Umbilical cord (tissue), 2 donors: ENCODE measurements around the gene PLCG2. TPM values are rescaled to one million over a fixed set of nuclear protein-coding genes. Genes with fewer than 3 reads are reported as not detected.
"Not testable (repeated sequence)": the region's sequence is repeated elsewhere in the genome, so short reads cannot be mapped to it uniquely, and the experiment has no call there.

ENCODE experiments used
- DNase-seq: peaks from one replicate; pipeline ENCODE4 v3.0.0-alpha.2; 2015; ENCODE audit warnings: low spot score
- total RNA-seq: library from RNA; depleted of rRNA; stranded (reverse); fragments of >200 nt; gene quantifications from one replicate; pipeline ENCODE4 v1.2.3, GENCODE V29; 2014; ENCODE audit warnings: low replicate concordance; ENCODE audit not compliant: insufficient read depth

The PLCG2 gene
- total RNA-seq, 1 donor from 2014 or later = 29.9 TPM

DNA sequence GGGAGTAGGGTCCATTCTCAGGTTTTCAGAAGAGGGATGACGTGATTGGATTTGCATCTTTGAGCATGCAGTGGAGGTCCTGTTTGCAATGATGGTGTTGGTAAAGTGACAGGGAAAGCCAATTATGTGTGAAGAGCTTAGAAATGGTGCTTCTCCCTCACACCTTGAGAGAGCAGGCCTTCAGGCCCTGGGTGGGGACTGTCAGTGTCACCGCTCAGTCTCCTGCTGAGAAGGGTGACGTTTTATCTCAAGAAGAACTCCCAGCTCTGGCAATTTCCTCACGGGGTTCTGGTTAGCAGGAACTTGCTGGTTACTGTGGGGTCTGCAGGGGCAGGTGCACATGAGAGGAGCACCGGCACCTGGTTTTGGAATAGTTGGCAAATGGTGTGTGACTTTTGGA, 11.2 kb downstream of the PLCG2 start:
- no peak for DNase-seq

DNA sequence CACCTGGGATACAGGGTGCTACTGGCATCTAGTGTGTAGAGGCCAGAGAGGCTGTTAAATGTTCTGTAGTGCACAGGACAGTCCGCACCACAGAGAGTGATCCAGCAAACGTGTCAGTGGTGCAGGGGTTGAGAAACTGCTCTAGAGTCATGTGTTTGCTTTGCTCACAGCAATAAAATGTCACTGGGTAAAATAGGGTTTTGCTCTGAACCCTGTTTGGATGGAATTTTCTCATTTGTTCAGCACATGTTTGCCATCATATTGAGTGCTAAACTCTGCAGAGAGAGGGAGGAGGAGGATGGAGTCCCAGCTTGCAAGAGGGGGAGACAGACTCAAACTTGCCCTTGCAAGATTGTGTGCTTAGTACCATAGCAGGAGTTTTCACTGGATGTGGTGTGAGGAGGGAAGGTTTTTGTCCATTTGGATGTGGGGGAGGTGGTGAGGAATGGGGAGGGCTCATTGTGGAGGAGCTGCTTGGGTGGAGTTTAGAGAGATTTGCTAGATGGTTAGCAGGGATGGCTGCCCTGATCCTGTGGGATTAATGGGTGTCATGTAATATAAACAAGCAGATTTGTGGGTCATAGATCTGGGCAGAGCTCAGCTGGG, 11.8 kb downstream of the PLCG2 start:
- peak; percentile 23 for DNase-seq

DNA sequence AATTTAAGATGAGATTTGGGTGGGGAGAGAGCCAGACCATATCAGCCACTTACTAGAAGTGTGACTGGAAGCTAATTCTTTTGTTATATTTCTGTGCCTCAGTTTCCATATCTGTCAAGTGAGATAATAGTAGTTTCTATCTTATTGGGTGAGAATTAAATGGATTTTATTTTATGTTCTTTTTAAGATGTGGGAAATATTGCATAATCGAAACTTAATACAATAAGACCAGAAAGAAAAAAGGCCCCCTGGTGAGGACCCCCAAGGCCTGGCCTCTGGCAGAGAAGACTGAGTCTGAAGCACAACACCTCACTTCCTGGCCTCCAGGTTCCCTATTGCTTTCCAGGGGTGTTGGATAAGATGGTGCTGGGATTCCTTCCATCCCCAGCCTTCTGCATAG, 13.7 kb downstream of the PLCG2 start:
- no peak for DNase-seq

DNA sequence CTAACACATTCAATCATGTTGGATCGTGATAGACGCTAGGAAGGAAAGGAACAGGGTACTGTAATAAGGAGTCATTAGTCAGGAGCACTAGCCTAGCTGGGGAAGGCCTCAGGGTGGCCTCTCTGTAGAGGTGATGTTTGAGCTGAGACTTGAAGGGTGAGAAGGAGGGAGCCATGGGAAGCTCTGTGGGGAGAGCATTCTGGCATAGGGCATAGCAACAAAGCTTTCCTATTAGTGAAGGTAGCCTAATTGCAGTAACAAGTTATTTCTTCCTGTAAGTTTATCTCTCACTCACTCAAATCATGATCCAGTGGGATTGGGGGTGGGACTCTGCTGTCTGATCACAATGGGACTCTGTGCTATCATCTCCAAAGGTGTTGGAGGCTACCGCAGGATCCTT, 16.1 kb downstream of the PLCG2 start:
- DNase-seq = no peak

DNA sequence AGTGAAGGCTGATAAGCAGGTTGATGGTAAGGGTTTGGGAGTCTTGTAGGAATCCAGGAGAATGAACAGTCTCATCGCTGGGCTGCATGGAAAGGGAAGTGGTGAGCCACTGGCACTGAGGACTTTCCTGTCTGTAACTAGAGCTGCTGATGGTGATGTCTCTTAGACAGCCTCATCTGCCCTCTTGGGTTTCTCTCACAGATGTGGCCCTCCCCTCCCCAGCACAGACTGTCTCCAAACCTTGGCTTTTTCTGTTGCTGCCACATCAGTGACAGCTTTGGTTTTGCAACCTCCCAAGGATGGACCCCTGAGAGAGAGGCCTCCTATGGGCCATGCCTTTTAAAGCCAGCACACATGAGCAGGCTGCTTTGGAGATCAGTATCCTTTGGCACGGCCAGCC, 16.9 kb downstream of the PLCG2 start:
- no peak for DNase-seq

DNA sequence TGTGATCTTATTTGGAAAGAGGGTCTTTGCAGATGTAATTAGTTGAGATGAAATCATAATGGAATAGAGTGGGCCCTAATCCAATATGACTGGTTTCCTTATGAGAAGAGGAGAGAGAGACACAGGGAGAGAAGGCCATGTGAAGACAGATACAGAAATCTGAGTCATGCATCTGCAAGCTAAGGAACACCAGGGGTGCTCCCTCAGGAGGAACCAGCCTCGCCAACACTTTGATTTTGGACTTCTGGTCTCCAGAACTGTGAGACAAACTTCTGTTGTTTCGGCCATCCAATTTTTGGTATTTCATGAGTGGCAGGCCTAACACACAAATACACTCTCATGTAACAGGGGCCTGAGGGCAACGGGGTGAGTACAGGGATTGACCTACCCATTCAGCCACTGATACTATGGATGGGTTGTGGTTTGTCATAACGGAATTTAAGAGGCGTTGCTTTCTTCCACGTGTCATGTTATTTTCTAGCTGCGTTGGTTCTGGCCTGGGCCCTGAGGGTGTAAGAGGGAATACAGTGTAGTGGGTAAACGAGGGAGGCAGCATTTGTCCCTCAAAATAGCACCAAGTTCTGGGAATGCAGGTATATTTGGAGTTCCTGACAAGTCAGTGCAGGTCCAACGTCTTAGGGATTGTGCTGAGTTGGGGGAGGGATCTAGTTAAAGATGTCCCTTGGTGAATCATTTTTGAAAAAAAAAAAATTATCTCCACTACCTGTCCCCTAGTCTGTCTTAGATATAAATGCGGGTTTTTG, 17.7 kb downstream of the PLCG2 start:
- DNase-seq = no peak

DNA sequence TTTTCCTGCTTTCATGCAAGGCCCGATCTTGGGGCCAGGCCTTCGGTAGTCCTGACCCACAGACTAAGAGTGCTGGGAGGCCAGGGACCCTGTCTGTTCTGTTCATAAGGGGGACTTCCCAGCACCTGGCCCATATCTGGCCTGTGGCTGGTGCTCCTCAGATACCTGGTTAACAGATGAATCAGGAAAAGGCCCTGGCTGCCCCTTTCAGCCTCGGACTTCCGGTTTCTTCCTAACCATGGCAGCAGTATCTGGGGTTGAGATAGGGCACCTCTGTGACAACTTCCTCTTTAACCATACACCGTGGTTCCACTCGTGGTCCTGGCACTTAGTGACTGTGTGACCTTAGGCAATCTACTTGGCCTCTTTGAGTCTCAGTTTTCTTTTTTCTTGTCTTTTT, 18.4 kb downstream of the PLCG2 start:
- no peak for DNase-seq

DNA sequence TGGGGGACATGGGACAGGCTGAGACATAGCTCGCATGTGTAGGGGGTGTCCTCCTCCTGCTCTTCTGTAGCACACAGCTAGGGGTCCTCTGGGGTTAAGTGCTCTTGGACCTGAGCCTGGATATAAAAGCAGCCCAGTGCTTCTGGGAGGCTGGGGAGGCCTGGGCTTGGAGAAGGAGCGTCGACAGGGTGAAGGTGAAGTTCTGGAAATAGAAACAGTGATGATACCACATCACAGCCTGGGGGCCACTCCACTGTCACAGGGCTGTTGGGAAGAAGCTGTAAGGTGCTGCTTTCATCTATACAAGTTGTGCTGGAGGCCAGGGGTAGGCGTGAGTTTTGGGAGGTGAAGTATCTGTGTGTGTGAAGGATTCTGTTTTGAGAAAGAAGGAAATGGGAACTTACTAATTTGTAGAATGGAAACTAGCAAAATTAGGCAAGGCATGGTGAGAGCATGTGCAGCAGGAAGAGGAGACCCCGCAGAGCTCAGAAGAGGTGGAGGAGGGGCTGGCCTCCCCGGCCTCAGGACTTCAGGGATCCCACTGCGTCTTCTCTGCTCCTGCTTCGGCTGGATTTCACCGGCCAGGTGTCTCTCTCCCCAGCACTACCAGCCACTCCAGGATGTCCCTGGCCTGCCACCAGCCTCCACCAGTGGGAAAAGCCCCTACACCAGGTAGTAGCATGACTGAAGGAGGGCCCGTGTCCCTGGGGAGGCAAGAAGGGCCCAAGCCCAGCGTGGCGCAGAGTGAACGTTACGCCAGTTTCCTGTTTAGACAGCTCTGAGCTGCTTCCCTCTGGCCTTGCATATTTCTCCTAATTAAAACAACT, 19.4 kb downstream of the PLCG2 start:
- DNase-seq = no peak

DNA sequence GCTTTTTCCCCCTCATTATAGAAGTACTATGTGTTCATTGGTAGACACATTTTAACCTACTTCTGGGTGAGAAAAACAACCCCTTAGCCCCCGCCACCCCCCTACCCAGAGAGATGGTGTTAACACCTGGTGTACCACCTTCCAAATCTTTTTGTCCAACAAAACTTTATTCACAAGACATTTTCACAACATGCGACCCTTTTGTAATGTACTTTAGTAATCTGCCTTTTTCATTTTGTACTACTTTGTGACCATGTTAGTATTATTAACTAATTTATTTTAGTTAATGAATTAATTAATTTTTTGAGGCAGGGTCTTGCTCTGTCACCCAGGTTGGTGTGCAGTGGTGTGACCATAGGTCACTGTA, 20.0 kb downstream of the PLCG2 start:
- no peak for DNase-seq

DNA sequence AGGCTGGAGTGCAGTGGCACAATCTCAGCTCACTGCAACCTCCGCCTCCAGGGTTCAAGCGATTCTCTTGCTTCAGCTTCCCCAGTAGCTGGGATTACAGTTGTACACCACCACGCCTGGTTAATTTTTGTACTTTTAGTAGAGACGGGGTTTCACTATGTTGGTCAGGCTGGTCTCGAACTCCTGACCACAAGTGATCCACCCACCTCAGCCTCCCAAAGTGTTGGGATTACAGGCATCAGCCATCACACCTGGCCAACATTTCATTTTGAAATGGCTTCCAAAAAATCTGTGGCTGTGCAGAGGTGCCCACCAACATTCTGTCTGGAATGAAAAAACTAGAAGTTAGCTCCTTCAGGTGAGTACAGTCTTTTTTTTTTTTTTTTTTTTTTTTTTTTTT, 22.6 kb downstream of the PLCG2 start:
- not testable (repeated sequence) for DNase-seq

DNA sequence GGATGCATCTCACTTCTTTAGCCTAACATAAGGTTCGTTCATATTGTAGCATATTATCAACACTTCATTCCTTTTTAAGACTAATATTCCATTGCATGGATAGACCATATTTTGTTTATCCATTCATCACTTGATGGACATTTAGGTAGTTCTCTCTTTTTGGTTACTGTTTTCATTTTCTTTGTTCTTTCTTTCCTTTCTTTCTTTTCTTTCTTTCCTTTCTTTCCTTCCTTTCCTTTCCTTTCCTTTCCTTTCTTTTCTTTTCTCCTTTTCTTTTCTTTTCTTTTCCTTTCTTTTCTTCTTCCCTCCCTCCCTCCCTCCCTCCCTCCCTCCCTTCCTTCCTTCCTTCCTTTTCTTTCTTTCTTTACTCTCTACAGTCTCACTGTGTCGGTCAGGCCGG, 24.2 kb downstream of the PLCG2 start:
- DNase-seq = no peak

DNA sequence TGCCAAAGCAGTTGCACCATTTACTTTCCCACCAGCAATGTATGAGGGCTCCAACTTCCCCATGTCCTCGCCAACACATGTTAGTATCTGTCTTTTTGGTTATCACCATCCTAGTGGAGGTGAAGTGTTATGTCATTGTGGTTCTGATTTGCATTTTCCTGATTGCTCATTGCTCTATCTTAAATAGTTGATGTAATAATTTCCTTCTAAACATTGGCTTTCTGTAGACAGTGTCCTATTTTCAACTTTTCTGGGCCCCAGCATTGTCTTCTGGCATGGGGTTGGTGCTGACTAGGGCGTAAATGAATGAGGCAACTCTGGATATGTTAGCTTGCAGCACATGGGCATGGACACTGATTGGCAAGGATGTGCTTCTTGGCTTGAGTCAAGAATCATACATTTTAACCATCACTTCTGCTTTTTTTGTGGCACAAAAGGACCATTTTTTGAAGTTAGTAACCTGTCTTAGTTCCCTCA, 25.1 kb downstream of the PLCG2 start:
- DNase-seq = no peak

DNA sequence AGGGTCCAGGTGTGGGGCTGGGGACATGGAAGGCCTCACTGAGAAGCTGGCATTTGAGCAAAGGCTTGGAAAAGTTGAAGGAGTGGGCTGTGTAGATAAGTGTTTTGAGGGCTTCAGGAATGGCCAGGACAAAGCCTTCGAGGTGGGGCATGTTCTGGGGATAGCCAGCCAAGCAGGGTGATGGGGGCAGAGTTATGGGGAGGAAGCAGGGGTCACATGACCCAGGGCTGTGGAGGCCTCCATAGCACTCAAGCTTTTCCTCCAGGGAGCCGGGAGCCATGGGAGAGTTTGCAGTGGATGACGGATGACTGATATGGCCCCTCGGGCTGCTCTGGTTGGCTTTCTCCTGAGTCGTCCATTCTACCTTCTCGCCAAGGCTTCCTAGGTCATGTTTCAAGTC, 27.6 kb downstream of the PLCG2 start:
- DNase-seq = no peak

DNA sequence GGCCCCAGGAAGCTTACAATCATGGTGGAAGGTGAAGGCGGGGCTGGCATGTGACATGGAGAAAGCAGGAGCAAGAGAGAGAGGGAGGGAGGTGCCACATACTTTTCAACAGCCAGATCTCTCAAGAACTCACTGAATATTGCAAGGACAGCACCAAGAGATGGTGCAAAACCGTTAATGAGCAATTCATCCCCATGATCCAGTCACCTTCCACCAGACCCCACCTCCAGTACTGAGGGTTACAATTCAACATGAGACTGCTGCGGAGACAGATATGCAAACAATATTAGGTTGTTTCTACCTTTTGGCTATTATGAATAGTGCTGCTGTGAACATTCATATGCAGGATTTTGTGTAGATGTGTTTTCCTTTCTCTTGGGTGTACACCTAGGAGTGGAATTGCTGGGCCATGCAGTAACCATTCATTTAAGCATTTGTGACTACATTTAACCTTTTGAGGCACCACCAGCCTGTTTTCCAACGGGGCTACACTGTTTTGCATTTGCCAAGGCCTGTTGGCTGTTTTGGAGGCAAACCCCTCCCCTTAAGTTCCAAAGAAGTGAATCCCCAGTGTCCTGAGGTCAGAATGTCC, 28.8 kb downstream of the PLCG2 start:
- DNase-seq = no peak

DNA sequence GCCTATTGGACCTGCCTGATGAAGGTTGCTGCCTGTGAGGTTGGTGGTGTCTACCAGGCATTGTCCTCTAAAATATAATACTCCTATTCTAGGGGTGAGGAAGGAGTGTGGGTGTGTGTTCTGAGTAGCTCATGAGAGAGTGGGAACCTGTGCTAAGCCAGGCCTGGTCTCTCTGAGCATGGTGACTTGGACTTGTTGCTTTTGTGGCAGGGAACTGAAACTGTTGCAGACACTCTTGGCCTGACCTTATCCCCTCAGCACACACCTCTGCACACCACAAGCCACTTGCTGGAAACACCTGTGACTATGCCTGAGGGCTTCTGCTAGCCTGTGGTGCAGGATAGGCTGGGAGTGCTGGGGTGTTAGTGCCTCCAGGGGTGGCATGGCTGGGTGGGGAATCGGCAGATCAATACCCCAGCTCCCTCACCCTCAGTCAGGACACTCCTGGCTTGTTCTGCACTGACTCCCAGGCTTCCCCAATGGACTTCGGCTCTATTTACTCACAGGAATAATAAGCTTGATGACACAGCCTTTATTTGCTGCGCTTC, 29.9 kb downstream of the PLCG2 start:
- no peak for DNase-seq

DNA sequence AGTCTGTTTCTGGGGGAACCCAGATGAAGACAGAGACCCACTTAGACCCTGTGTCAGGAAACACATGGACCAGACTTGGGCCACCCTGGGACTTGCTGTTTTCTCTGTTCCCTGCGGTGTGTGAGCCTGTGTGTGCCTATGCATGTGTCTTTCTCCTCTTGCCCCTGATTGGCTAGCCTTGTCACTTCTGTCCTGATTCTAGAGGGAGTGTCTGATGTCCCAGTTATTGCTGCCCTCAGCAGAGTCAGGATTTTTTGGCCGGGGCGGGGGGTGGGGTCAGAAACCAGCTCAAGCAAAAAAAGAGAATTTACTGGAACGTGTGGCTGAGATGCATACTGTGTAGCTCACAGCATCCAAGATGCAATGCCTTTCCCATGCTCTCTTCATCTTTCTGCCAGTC, 30.5 kb downstream of the PLCG2 start:
- DNase-seq = no peak

DNA sequence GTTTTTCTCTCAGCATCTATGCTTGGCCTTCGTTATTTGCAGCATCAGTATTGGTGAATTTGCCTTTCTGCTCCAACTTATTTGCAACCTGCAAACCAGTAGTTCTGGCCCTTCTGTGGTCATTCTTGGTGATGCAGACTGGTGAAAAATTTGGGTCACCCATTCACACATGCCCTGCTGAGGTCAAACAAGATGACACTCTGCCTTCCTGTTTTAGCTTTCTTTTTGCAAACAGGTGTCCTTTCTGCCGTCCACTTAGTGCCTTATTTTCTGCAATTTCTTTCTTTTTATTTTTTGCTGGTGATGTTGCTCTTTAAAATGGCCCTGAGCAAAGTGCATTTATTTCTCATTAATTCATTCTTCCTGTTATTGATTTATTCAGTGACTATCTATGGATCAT, 31.3 kb downstream of the PLCG2 start:
- DNase-seq = no peak

DNA sequence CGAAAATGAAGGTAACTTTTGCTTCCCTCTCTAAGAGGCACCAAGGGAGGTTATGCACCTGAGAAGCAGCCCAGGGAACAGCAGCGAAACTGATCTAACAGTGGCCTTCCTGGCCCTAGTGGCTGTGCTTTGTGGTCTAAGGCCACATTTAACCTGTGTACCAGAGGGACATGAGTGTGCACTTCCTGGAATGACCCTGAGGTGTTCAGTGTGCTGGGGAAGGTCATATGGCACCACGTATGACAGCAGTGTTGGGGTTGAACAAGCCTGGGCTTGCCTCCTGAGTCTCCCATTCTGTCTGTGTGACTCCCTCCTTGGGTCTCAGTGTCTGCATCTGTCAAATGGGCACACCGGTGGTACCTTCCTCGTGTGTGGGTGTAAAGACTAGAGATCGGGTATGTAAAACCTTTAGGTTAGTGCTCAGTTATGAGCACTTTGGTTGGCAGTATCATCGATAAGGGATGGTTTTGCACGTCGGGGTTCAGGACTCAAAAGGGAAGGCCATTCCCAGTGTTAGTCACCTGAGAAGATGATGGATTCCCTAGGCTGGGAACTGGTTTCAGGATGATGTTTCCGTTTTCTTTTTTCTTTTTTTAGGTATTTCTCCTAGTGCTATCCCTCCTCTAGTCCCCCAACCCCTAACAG, 31.9 kb downstream of the PLCG2 start:
- DNase-seq = no peak

DNA sequence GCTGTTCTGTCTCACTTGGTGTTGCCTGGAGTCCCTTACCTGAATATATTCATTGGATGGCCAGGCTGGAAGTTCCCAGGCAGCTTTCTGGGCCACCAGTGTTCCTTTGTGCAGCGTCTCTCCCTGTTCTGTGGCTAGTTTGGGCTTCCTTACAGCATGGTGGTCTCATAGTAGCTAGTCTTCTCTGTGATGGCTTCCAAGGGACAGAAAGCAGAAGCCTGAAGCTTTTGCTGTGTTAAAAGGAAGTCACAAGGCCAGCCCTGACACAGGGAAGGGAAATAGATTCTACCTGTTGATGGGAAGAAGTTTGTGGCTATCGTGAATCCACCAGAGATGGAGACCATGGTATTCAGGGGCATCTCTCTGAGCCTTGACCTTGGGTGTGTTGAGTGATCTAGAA, 34.6 kb downstream of the PLCG2 start:
- DNase-seq = no peak

DNA sequence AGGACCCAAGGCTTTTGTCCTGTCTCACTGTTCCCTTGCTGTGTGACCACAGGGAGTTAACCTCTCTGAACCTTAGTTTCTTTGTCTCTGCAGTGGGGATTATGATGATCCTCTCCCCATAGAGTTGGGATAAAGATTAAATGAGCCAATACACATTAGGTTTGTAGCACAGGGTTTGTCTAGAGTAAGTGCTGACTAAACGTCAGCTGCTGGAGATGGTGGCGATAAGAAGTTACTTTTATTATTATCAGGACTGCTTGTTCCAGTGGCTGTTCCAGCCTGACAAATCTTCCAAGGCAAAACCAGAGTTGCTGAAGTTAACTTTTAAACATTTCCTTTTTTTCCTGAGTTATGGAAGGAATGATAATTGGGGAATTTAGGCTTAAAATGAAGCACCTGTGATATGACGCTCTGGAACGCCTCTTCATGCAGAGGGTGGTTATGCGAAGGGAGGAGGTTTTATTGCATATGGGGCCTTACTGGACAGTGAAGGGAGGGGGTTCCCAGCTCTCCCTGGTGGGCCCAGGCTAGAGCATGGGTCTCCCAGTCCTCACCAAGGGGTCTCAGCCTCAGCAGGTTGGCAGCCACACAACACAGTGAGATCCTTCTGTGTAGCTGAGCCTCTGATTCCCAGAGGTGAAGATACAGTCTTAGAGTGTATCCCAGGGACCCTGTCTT, 35.8 kb downstream of the PLCG2 start:
- DNase-seq = no peak

DNA sequence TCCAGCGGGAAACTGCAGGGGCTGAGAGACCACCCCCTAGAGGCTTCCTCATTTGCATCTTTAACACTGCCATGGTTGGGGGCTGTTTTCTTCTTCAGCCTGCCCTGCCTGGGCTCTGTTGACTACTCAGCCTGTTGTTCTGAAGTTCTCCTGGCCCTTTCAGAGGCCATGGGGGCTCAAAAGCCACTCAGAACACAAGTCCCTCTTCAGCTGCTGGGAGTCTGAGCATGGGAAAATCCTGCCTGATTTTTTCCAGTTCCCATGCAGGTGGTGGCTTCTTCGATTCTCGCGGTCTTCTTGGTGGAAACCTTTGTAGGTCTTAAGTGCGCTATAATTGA, 36.3 kb downstream of the PLCG2 start:
- no peak for DNase-seq
